HK-2 (cell line): ENCODE measurements around the gene MYNN.

ENCODE experiments used
- DNase-seq: peaks from one replicate; pipeline ENCODE4 v3.0.0-alpha.2; 2018; ENCODE audit not compliant: unreplicated experiment

The MYNN gene

GRCh38 chr3:169827712-169828111 is 54.5 kb downstream of the MYNN start:
- DNase-seq, result no peak

GRCh38 chr3:169835533-169835932 is 62.3 kb downstream of the MYNN start:
- no peak for DNase-seq

GRCh38 chr3:169836078-169836941 is 63.1 kb downstream of the MYNN start:
- DNase-seq, result no peak

DNA sequence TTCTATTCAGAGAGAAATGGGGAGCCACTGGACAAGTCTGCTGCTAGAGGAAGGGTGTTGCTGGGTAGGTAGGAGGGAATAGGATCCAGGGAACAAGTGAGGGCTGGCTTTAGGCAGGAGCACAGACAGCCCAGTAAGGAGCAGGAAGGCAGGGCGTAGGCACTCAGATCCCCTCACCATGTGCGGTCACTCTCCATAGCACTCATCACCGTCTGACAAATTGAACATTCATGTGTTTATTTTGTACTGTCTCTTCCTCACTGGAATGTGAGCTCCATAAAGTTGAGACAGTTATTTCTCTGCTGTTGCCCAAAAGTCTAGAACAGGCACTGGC is 63.7 kb downstream of the MYNN start:
- DNase-seq, result no peak

DNA sequence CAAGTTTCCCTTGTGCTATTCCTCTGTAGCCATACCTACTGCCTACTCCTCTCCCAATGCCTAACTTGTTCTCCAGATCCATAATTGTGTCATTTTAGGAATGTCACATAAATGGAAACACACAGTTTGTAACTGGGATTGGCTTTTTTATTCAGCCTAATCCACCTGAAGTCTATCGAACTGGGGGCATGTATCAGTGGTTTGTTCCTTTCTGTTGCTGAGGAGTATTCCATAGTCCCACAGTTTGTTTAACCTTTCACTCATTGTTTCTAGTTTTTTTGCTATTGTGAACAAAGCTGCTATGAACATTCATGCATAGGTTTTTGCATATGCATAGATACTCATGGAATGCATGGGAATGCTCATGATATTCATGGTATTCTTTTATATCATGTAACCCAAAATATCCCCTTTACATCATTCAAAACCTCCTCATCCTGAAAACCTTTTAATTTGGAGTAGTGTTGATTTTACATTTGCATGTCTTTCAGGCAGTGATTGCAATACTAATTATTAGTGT is 65.4 kb downstream of the MYNN start:
- no peak for DNase-seq
